SK-N-SH (cell line): Measurements from ENCODE around the gene RAB3GAP2. TPM values are rescaled to one million over a fixed set of nuclear protein-coding genes. Genes with fewer than 3 reads are reported as not detected.
"Not testable (repeated sequence)": the region's sequence is repeated elsewhere in the genome, so short reads cannot be mapped to it uniquely, and the experiment has no call there.

ENCODE experiments used
- CTCF ChIA-PET: fragments of 300-600, 350-600 bp; formaldehyde crosslinking; extraction: SDS; loops from one replicate; lab custom pipeline; 2021; lab: Yijun Ruan, JAX
- POLR2A ChIA-PET: fragments of 350-600 bp; sonication (Branson Sonifier 250); formaldehyde crosslinking; extraction: SDS; loops from one replicate; lab custom pipeline; 2020; ENCODE audit warnings: antibody characterized with exemption, inconsistent platforms; lab: Yijun Ruan, JAX
- DNase-seq: peaks from one replicate; pipeline ENCODE4 v3.0.0; 2012
- H2AFZ ChIP-seq: fragments of 200-600 bp; sonication (generic); 2 replicates; pipeline ENCODE4 v1.8.1; 2016; ENCODE audit warnings: antibody characterized with exemption, mild to moderate bottlenecking, low read depth
- H3F3A ChIP-seq: fragments of 200-600 bp; sonication (generic); replicated peaks from 2 replicates; pipeline ENCODE3; 2016; ENCODE audit warnings: antibody characterized with exemption, mild to moderate bottlenecking; ENCODE audit not compliant: insufficient read depth
- H3K27ac ChIP-seq, 2 experiments: fragments of 200-500 bp in 1 of 2; fragments of 200-600 bp in 1 of 2; sonication (Bioruptor generic) in 1 of 2; sonication (generic), shearing (Covaris generic) in 1 of 2; 2 replicates each; pipeline versions ENCODE4 v1.5.1 to v1.6.1; 2014 to 2016; ENCODE audit warnings: low read depth in 2 of 2, inconsistent platforms in 1 of 2, low read length in 1 of 2, mild to moderate bottlenecking in 1 of 2, mixed read lengths in 1 of 2
- H3K27me3 ChIP-seq: fragments of 200-600 bp; sonication (generic), shearing (Covaris generic); 2 replicates; pipeline ENCODE4 v1.6.1; 2016; ENCODE audit warnings: mixed run types; ENCODE audit not compliant: insufficient read depth
- H3K36me3 ChIP-seq, 2 experiments: fragments of 200-500 bp in 1 of 2; fragments of 200-600 bp in 1 of 2; sonication (Bioruptor generic) in 1 of 2; sonication (generic) in 1 of 2; replicated peaks in 1 of 2; 2 replicates each; pipeline versions ENCODE3 to v1.5.1; 2014 to 2016; ENCODE audit warnings: low read length in 1 of 2, mild to moderate bottlenecking in 1 of 2; ENCODE audit not compliant: insufficient read depth in 2 of 2, control insufficient read depth in 1 of 2
- H3K4me1 ChIP-seq, 2 experiments: fragments of 200-500 bp in 1 of 2; fragments of 200-600 bp in 1 of 2; sonication (Bioruptor generic) in 1 of 2; sonication (generic), shearing (Covaris generic) in 1 of 2; 2 replicates each; pipeline versions ENCODE4 v1.5.1 to v1.6.1; 2014 to 2016; ENCODE audit warnings: low read depth in 1 of 2, low read length in 1 of 2, mixed run types in 1 of 2; ENCODE audit not compliant: insufficient read depth in 2 of 2, control insufficient read depth in 1 of 2
- H3K4me2 ChIP-seq: fragments of 200-600 bp; sonication (generic), shearing (Covaris generic); 2 replicates; pipeline ENCODE4 v1.6.1; 2017; ENCODE audit warnings: mixed run types
- H3K4me3 ChIP-seq, 2 experiments: fragments of 200-500 bp in 1 of 2; fragments of 200-600 bp in 1 of 2; sonication (Bioruptor generic) in 1 of 2; sonication (generic), shearing (Covaris generic) in 1 of 2; 2 replicates each; pipeline versions ENCODE4 v1.5.1 to v1.8.1; 2014 to 2016; ENCODE audit warnings: low read depth in 2 of 2, inconsistent platforms in 1 of 2, low read length in 1 of 2, mild to moderate bottlenecking in 1 of 2, mixed read lengths in 1 of 2, moderate library complexity in 1 of 2
- H3K79me2 ChIP-seq: fragments of 200-600 bp; sonication (generic); 2 replicates; pipeline ENCODE4 v1.8.1; 2017; ENCODE audit warnings: mild to moderate bottlenecking; ENCODE audit not compliant: insufficient read depth
- H3K9ac ChIP-seq: fragments of 200-600 bp; sonication (generic); 2 replicates; pipeline ENCODE4 v1.6.1; 2017; ENCODE audit warnings: mixed run types
- H3K9me2 ChIP-seq: fragments of 200-600 bp; sonication (generic); 2 replicates; pipeline ENCODE4 v1.6.1; 2017; ENCODE audit warnings: mixed run types
- H3K9me3 ChIP-seq: fragments of 200-600 bp; sonication (generic); 2 replicates; pipeline ENCODE4 v1.6.1; 2017; ENCODE audit warnings: mixed run types, mild to moderate bottlenecking, moderate library complexity
- H4K20me1 ChIP-seq: fragments of 200-600 bp; sonication (generic); 2 replicates; pipeline ENCODE4 v1.6.1; 2017; ENCODE audit warnings: mild to moderate bottlenecking, mixed run types; ENCODE audit not compliant: insufficient read depth
- CTCF ChIP-seq: fragments of 200-600 bp; sonication (generic); IDR thresholded peaks from 2 replicates; pipeline ENCODE4 v1.6.1; 2017; ENCODE audit warnings: antibody characterized with exemption, mild to moderate bottlenecking, moderate library complexity
- REST ChIP-seq: IDR thresholded peaks from 2 replicates; pipeline ENCODE4 v1.6.1; 2012; ENCODE audit warnings: mild to moderate bottlenecking, low read depth, low read length, moderate library complexity
- whole genome bisulfite sequencing: methylation state at CpG from one replicate; pipeline ENCODE4 v1.1.6; 2017; ENCODE audit warnings: low lambda C conversion rate; 5-methylcytosine and 5-hydroxymethylcytosine counted together
- polyA plus RNA-seq, 3 experiments: library from polyadenylated mRNA; depleted of rRNA; stranded (reverse); fragments of >200 nt; gene quantifications; 2 replicates each; pipeline ENCODE4 v1.2.3, GENCODE V29; 2012

RAB3GAP2 gene
- polyA plus RNA-seq, 1 of the 3 experiments (the other 2 are of a cell fraction), result 9.3 TPM

GRCh38 chr1:220113136-220113695 lies 159.0 kb downstream of the RAB3GAP2 start:
- Histone ChIP-seq H3K4me2 (no peak overlapping the region), H3K9me3 (no peaks in the 10 kb centered on the region), H3K79me2 (peaks cover 6% of the 10 kb centered on the region; the same call in 1 of the 2 replicates), H3K4me3 (no peak overlapping the region; a peak in 1 of 4 replicates), H3K27me3 (no peaks in the 10 kb centered on the region), H3K9ac (no peak overlapping the region), H3K9me2 (no peaks in the 10 kb centered on the region), H3F3A (no peaks in the 10 kb centered on the region), H3K4me1 (no peaks in the 10 kb centered on the region), H2AFZ (no peak overlapping the region), H4K20me1 (no peaks in the 10 kb centered on the region), H3K27ac (no peak overlapping the region), H3K36me3 (peaks cover 57 to 82% of the 10 kb centered on the region in 2 experiments)
- CTCF ChIA-PET, result interaction anchor here (0.7 to 2.2 kb wide), 18 partner anchors 9 to 663 kb away, joined by 3 to 9 read pairs (median 3); no protein-coding TSS in a partner anchor
- POLR2A ChIA-PET, result interaction anchor here (0.6 kb wide), 1 partner anchor 11 kb away, joined by 6 read pairs; no protein-coding TSS in a partner anchor
- peak; percentile 52 for DNase-seq
- TF ChIP-seq REST (no peak), CTCF (peak; percentile 70)
- WGBS, result 94% methylated on average over 5 of the region's 5 CpGs

GRCh38 chr1:220112600-220112999 lies 159.7 kb downstream of the RAB3GAP2 start:
- CTCF ChIA-PET, result interaction anchor here (0.7 to 2.2 kb wide), 13 partner anchors 8 to 664 kb away, joined by 3 to 9 read pairs (median 3); no protein-coding TSS in a partner anchor
- not testable (repeated sequence) for H3F3A ChIP-seq
- 98% methylated on average over 4 of the region's 4 CpGs for WGBS

GRCh38 chr1:220110473-220110872 lies 161.8 kb downstream of the RAB3GAP2 start:
- CTCF ChIA-PET, result not testable (repeated sequence)

More at GRCh38 chr1:220112600-220112999, 159.7 kb downstream of the RAB3GAP2 start:
- H3K79me2 ChIP-seq, H3K4me1 ChIP-seq, H4K20me1 ChIP-seq, H2AFZ ChIP-seq, H3K27me3 ChIP-seq, H3K9me3 ChIP-seq, H3K4me2 ChIP-seq, H3K9me2 ChIP-seq, DNase-seq, POLR2A ChIA-PET, H3K4me3 ChIP-seq, H3K27ac ChIP-seq, H3K9ac ChIP-seq: not testable (repeated sequence)
- H3K36me3 ChIP-seq, result peaks cover 54 to 80% of the 10 kb centered on the region in 2 experiments

More at GRCh38 chr1:220110473-220110872, 161.8 kb downstream of the RAB3GAP2 start:
- H3K4me2 ChIP-seq, H3F3A ChIP-seq, H3K27ac ChIP-seq, H3K9ac ChIP-seq, H3K9me3 ChIP-seq, H3K27me3 ChIP-seq, H3K4me1 ChIP-seq, H3K4me3 ChIP-seq, DNase-seq, H3K79me2 ChIP-seq, POLR2A ChIA-PET, H4K20me1 ChIP-seq, H3K9me2 ChIP-seq, H2AFZ ChIP-seq: not testable (repeated sequence)
- WGBS, result 96% methylated on average over 6 of the region's 6 CpGs
- peaks cover 65 to 81% of the 10 kb centered on the region in 2 experiments for H3K36me3 ChIP-seq
